Naive B cell (primary cell): Measurements from ENCODE around the gene IGIP. TPM values are rescaled to one million over a fixed set of nuclear protein-coding genes. Genes with fewer than 3 reads are reported as not detected.

Experiments used
- polyA plus RNA-seq, 6 donors: library from polyadenylated mRNA; unstranded; fragments of 300-500 nt; fragmentation: Illumina TruSeq; gene quantifications; one replicate each; pipeline ENCODE4 v1.2.3, GENCODE V29; 2021; ENCODE audit warnings: low read depth in 6 of 6

IGIP gene
- polyA plus RNA-seq, 6 donors from 2014 or later: 0.09 to 0.46 (median 0.18) TPM; not detected in 1

Other genes starting within 250 kb of the IGIP start
- under 1 TPM in 2 of 6 donors, not detected in 4; 0.15 to 0.21 TPM for gene NRG2, start 82.6 kb upstream of the IGIP start, polyA plus RNA-seq
- 1 to 10 TPM; 1.3 to 3.3 (median 2.5) TPM for gene PURA, start 11.8 kb upstream of the IGIP start, polyA plus RNA-seq
- 10 to 100 TPM in 5 of 6 donors, 1 to 10 TPM in 1; 5.4 to 20.6 (median 12.6) TPM for gene CYSTM1, start 49.3 kb downstream of the IGIP start, polyA plus RNA-seq
- gene PFDN1, start 177.2 kb downstream of the IGIP start, polyA plus RNA-seq: 100 to 1,000 TPM; 110 to 269 (median 140) TPM
- gene HBEGF, start 220.7 kb downstream of the IGIP start, polyA plus RNA-seq: under 1 TPM in 1 of 6 donors, not detected in 5; 0.19 TPM
- gene SLC4A9, start 234.3 kb downstream of the IGIP start, polyA plus RNA-seq: not detected